Measurements from ENCODE around the gene ELK3. TPM values are rescaled to one million over a fixed set of nuclear protein-coding genes. Genes with fewer than 3 reads are reported as not detected.

Gene ELK3
- total RNA-seq, 1 donor from 2014 or later = 45.7 TPM

DNA sequence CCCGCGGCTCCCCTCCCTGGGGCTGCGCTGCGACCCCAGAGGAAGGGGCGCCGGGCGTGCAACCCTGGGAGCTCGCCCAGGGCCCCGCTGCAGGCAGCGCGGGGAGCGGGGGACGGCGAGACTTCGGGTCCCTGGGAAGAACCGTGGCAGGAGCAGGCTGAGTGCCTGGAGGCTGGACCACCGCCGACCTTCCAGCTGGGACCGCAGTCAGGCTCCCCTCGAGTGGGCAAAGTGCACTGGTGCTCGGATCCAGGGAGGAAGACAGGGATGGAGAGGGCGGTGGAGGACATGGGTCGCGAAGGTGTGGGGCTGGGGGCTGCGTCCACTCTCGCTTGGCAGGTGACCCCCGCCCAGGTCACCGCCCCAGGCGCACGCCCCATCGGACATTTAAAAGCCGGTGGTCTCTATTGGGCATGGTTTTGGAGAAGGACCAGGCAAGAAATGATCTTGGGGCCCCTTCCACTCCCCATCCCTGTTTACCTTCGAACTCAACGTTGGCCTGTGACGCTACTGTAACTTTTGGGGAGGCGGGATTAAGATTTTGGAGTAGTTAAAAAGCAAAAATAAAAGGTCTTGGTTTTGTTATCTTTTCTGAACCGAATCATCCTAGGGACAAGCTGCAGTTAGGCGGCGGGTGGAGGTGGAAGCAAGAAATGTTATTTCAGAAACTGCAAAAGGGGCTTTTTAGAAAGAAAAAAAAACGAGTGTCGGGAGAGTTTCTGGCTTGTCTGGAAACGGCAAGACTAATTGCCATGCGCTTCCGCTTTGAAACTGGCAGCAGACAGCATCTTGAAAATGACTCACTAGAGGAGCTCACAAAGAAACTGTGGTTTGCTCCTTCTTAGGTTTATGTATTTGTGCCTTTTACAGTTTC, 1.0 kb downstream of the ELK3 start:
- no peak for TF ChIP-seq CTCF (conservative IDR thresholded peaks at IDR 0.05; ENCODE audit: low read depth, low read length)
- DNase-seq (ENCODE audit: low read depth) = peak; percentile 37
- H3K4me3 ChIP-seq (ENCODE audit: low read depth, low read length) = peak overlapping the region; percentile 83

DNA sequence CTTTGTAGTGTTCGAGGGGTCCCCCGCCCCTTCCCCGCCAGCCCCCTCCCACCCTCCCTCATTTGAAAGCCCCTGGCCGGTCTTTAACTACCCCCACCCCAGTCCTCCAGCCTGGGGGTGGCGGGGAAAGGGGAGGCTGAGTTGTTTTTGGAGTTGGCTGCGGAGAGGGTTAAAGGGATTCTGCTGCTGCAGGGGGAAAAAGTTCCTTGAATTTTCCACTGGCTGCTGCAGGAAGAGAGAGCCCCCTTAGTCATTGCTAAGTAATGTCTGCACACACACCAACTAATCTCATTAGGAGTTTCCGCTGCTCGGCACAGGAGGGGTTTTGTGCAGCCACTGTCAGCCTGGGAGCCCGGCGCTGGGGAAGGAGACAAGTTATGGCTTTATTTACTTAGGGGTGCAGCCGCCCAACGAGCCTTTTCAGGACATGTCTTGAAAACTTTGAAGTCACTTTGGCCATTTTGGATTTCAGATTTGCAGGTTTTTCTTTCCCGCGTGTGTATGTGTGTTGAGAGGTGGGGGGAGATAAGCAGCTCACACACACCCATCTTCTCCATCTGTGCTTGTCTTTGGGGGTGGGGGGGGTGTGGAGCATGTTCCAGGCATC, 1.8 kb downstream of the ELK3 start:
- TF ChIP-seq CTCF (conservative IDR thresholded peaks at IDR 0.05; ENCODE audit: low read depth, low read length) = no peak
- peak overlapping the region; percentile 83 for H3K4me3 ChIP-seq (ENCODE audit: low read depth, low read length)
- no peak for DNase-seq (ENCODE audit: low read depth)

DNA sequence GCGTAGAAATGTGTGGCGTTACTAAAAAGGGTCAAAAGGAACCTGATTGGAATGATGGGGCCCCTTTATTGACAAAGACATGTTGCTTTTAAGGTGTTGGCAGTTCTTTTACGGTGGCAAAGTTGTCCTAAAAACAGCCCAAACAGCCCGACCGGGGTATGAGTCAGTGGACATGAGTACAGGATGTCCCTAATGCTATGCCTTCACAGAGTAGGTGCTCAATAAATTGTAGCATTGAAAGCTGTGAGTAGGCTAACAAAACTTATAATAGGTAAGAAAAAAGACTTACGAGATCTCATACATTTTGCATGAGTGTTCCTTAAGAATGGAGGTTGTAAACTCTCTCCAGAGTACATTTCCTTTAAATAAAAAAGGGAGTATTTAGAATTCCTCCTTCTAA, 2.6 kb downstream of the ELK3 start:
- peak overlapping the region; percentile 83 for H3K4me3 ChIP-seq (ENCODE audit: low read depth, low read length)
- DNase-seq (ENCODE audit: low read depth) = no peak
- TF ChIP-seq CTCF (conservative IDR thresholded peaks at IDR 0.05; ENCODE audit: low read depth, low read length) = no peak

- TF ChIP-seq CTCF (conservative IDR thresholded peaks at IDR 0.05; ENCODE audit: low read depth, low read length) = no peak
- no peak overlapping the region for H3K4me3 ChIP-seq (ENCODE audit: low read depth, low read length)
Measured at GRCh38 chr12:96197503-96198272, 3.5 kb downstream of the ELK3 start.

DNA sequence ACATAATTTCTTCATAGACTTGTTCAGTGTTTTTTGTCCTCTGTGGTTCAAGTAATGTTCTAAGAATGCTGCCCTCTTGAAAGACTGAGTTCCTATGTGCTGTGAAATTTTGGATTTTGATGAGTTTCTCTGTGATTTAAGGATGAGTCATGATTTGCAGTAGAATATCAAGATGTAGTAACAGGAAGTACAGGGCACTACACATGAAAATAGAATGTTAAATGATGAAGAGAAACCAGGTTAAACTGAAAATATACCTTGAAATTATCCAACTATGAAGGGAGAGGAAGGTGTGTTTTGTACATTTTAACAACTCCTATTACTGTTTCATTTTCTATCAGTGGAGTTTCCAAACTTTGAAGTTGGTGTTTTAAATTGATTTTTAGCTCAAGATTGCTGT, 4.8 kb downstream of the ELK3 start:
- TF ChIP-seq CTCF (conservative IDR thresholded peaks at IDR 0.05; ENCODE audit: low read depth, low read length) = no peak
- no peak overlapping the region for H3K4me3 ChIP-seq (ENCODE audit: low read depth, low read length)
- DNase-seq (ENCODE audit: low read depth) = peak; percentile 83

More at GRCh38 chr12:96197503-96198272, 3.5 kb downstream of the ELK3 start:
- DNase-seq (ENCODE audit: low read depth) = peak; percentile 91

DNA sequence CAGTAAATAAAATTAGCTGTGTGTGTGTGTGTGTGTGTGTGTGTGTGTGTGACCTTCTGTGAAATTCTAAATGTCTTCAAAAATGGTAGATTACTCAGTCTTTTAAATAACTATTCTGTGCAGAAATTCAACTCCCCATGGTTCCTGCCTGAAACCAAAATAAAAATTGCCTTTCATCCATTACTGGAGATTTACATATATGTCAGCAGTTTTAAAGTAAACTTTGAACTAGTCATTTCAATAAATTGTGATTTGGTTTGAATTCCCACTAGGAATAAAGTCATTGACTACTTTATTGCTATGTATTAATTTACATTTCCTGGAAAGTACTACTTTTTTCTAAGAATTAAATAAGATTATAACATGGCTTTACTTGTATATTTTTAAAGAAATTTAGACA, 5.3 kb downstream of the ELK3 start:
- no peak overlapping the region for H3K4me3 ChIP-seq (ENCODE audit: low read depth, low read length)
- no peak for TF ChIP-seq CTCF (conservative IDR thresholded peaks at IDR 0.05; ENCODE audit: low read depth, low read length)
- no peak for DNase-seq (ENCODE audit: low read depth)

Data from epithelial cell of proximal tubule (primary cell).